ENCODE data around the gene FGD6. TPM values are rescaled to one million over a fixed set of nuclear protein-coding genes. Genes with fewer than 3 reads are reported as not detected.

The FGD6 gene
- total RNA-seq, 3 donors from 2014 or later: 5.6 to 28.0 (median 13.1) TPM

- intact Hi-C loops (cut with DNase I; ENCODE audit: low total_unique reads): no loop called here
- no peaks in the 10 kb centered on the region for H3K27me3 ChIP-seq
- no peak for TF ChIP-seq POLR2AphosphoS5 (IDR thresholded peaks at IDR 0.05)
- no peak for TF ChIP-seq POLR2A (IDR thresholded peaks at IDR 0.05)
- TF ChIP-seq CTCF (IDR thresholded peaks at IDR 0.05): no peak
- no peaks in the 10 kb centered on the region for H3K9me3 ChIP-seq
- no peaks in the 10 kb centered on the region for H3K36me3 ChIP-seq
- no peaks in the 10 kb centered on the region for H3K4me1 ChIP-seq
- no peak overlapping the region for H3K27ac ChIP-seq
- H3K4me3 ChIP-seq: no peak overlapping the region
- DNase-seq (ENCODE audit: low spot score in 2 of 2): no peak
Observed at GRCh38 chr12:95074766-95075165, 142.5 kb downstream of the FGD6 start.

- Histone ChIP-seq H3K27ac (peak overlapping the region; percentile 79 to 89), H3K4me3 (peak overlapping the region; percentile 93 to 98 (median 97))
- intact Hi-C loops (cut with DNase I; ENCODE audit: low total_unique reads): no loop called here
Observed at GRCh38 chr12:95073698-95074520, 143.4 kb downstream of the FGD6 start.

GRCh38 chr12:95072900-95073697, 144.2 kb downstream of the FGD6 start, which contains the start of gene NR2C1:
Gene NR2C1, minus strand, starts transcription at chr12:95073618. Its CDS starts 6,234 bp downstream, at chr12:95067384.
- peak within 1 kb of the TSS; percentile 79 to 89 for H3K27ac ChIP-seq
- peak within 1 kb of the TSS; percentile 93 to 98 (median 97) for H3K4me3 ChIP-seq
- no peaks in the 10 kb centered on the region for H3K27me3 ChIP-seq
- H3K36me3 ChIP-seq: no peaks in the 10 kb centered on the region
- H3K4me1 ChIP-seq: no peaks in the 10 kb centered on the region
- TF ChIP-seq POLR2AphosphoS5 (IDR thresholded peaks at IDR 0.05) (peak in 2 of 3 donors; percentile 52 to 53), CTCF (IDR thresholded peaks at IDR 0.05) (no peak)
- no peaks in the 10 kb centered on the region for H3K9me3 ChIP-seq
- intact Hi-C loops (cut with DNase I; ENCODE audit: low total_unique reads): no loop called here
- DNase-seq (ENCODE audit: low spot score in 2 of 2): peak; percentile 82 to 91

More at GRCh38 chr12:95073698-95074520, 143.4 kb downstream of the FGD6 start:
- Histone ChIP-seq H3K4me1 (no peaks in the 10 kb centered on the region), H3K27me3 (no peaks in the 10 kb centered on the region), H3K36me3 (no peaks in the 10 kb centered on the region), H3K9me3 (no peaks in the 10 kb centered on the region)
- TF ChIP-seq POLR2AphosphoS5 (IDR thresholded peaks at IDR 0.05) (no peak), CTCF (IDR thresholded peaks at IDR 0.05) (peak; percentile 44 to 76 (median 56))
- no peak for DNase-seq (ENCODE audit: low spot score in 2 of 2)

GRCh38 chr12:95070378-95070777, 146.9 kb downstream of the FGD6 start:
- no peaks in the 10 kb centered on the region for H3K9me3 ChIP-seq
- no peaks in the 10 kb centered on the region for H3K4me1 ChIP-seq
- no peak for DNase-seq (ENCODE audit: low spot score in 2 of 2)
- TF ChIP-seq POLR2A (IDR thresholded peaks at IDR 0.05) (no peak), CTCF (IDR thresholded peaks at IDR 0.05) (no peak), POLR2AphosphoS5 (IDR thresholded peaks at IDR 0.05) (no peak)
- no peaks in the 10 kb centered on the region for H3K27me3 ChIP-seq
- intact Hi-C loops (cut with DNase I; ENCODE audit: low total_unique reads): no loop called here
- H3K4me3 ChIP-seq: no peak overlapping the region
- no peak overlapping the region for H3K27ac ChIP-seq
- no peaks in the 10 kb centered on the region for H3K36me3 ChIP-seq

Measured in breast epithelium (tissue), 4 donors.